VCaP (cell line): ENCODE data around the gene CNTNAP4.

ENCODE experiments used
- H3K27ac ChIP-seq: fragments of 450-650 bp; 2 replicates; pipeline ENCODE4 v1.5.1; 2017
- CTCF ChIP-seq: fragments of 450-650 bp; conservative IDR thresholded peaks from 2 replicates; pipeline ENCODE4 v1.5.1; 2017; ENCODE audit warnings: mild to moderate bottlenecking, moderate library complexity

The CNTNAP4 gene

GRCh38 chr16:76389126-76389525 is 111.9 kb downstream of the CNTNAP4 start:
- no peak overlapping the region for H3K27ac ChIP-seq
- no peak for TF ChIP-seq CTCF

- TF ChIP-seq CTCF: no peak
- H3K27ac ChIP-seq: no peak overlapping the region
Measured at GRCh38 chr16:76390476-76390875, 113.3 kb downstream of the CNTNAP4 start.

- H3K27ac ChIP-seq: no peak overlapping the region
- no peak for TF ChIP-seq CTCF
Measured at GRCh38 chr16:76396977-76397376, 119.8 kb downstream of the CNTNAP4 start.

GRCh38 chr16:76409706-76410105 is 132.5 kb downstream of the CNTNAP4 start:
- H3K27ac ChIP-seq: no peak overlapping the region
- no peak for TF ChIP-seq CTCF

- no peak overlapping the region for H3K27ac ChIP-seq
- TF ChIP-seq CTCF: no peak
Measured at GRCh38 chr16:76421571-76421970, 144.4 kb downstream of the CNTNAP4 start.

GRCh38 chr16:76428858-76429257 is 151.7 kb downstream of the CNTNAP4 start:
- H3K27ac ChIP-seq: no peak overlapping the region
- no peak for TF ChIP-seq CTCF

- no peak overlapping the region for H3K27ac ChIP-seq
- TF ChIP-seq CTCF: no peak
Measured at GRCh38 chr16:76441391-76441790, 164.2 kb downstream of the CNTNAP4 start.

GRCh38 chr16:76441876-76442275 is 164.7 kb downstream of the CNTNAP4 start:
- no peak for TF ChIP-seq CTCF
- H3K27ac ChIP-seq: no peak overlapping the region
